IPS-18a (cell line): ENCODE data around the gene ATG7.

Source experiments
- H3K27ac ChIP-seq: one replicate; pipeline ENCODE4 v1.5.1; 2013; ENCODE audit warnings: low read length
- H3K27me3 ChIP-seq: one replicate; pipeline ENCODE4 v1.6.1; 2013; ENCODE audit warnings: mild to moderate bottlenecking, low read length; ENCODE audit not compliant: control insufficient read depth, insufficient read depth
- H3K36me3 ChIP-seq: one replicate; pipeline ENCODE4 v1.6.1; 2013; ENCODE audit warnings: low read depth, low read length; ENCODE audit not compliant: control insufficient read depth
- H3K4me1 ChIP-seq: one replicate; pipeline ENCODE4 v1.6.1; 2013; ENCODE audit warnings: low read depth, low read length; ENCODE audit not compliant: control insufficient read depth
- H3K4me3 ChIP-seq: one replicate; pipeline ENCODE4 v1.5.1; 2013; ENCODE audit warnings: low read length
- H3K9ac ChIP-seq: one replicate; pipeline ENCODE4 v1.6.1; 2013; ENCODE audit warnings: mild to moderate bottlenecking, low read length, moderate library complexity
- H3K9me3 ChIP-seq: one replicate; pipeline ENCODE4 v1.6.1; 2013; ENCODE audit warnings: low read depth, low read length; ENCODE audit not compliant: control insufficient read depth

ATG7 gene

DNA sequence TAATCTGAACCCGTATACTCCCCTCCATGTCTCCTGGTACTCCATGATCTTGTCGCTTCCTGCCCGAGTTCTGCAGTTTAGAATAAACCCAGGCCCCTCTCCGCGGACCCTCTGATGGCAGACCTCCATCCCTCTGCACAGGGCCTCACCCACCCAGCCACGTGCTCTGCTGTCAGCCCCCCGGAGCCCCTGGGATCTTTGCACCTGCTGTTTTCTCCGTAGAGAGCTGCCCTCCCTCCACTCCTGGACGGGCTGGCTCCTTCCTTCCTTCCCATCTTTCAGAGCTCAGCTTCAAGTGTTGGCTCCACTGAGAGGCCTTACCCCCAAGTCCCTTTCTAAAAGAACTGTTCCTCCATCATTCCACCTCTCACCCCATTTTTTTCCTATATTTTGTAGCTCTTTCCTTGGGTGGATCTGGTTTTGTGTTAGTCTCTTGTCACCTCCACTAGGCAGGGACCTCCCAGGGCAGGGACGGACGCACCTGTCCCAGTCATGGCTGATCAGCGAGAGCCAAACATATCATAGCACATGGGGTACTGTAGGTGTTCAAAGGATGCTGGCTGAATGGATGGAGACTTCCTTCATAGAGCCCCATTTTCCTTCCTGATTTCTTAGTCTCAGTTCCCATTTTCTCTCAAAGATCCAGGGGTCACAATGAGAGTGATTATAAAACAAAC is 264.9 kb downstream of the ATG7 start:
- no peaks in the 10 kb centered on the region for H3K36me3 ChIP-seq
- no peak overlapping the region for H3K4me3 ChIP-seq
- H3K27me3 ChIP-seq: no peaks in the 10 kb centered on the region
- H3K27ac ChIP-seq: no peak overlapping the region
- H3K4me1 ChIP-seq: no peaks in the 10 kb centered on the region
- H3K9me3 ChIP-seq: no peaks in the 10 kb centered on the region
- H3K9ac ChIP-seq: no peak overlapping the region

GRCh38 chr3:11538581-11538980 is 266.4 kb downstream of the ATG7 start:
- Histone ChIP-seq H3K36me3 (no peaks in the 10 kb centered on the region), H3K4me1 (no peaks in the 10 kb centered on the region), H3K4me3 (no peak overlapping the region), H3K9ac (no peak overlapping the region), H3K9me3 (no peaks in the 10 kb centered on the region), H3K27ac (no peak overlapping the region), H3K27me3 (no peaks in the 10 kb centered on the region)

DNA sequence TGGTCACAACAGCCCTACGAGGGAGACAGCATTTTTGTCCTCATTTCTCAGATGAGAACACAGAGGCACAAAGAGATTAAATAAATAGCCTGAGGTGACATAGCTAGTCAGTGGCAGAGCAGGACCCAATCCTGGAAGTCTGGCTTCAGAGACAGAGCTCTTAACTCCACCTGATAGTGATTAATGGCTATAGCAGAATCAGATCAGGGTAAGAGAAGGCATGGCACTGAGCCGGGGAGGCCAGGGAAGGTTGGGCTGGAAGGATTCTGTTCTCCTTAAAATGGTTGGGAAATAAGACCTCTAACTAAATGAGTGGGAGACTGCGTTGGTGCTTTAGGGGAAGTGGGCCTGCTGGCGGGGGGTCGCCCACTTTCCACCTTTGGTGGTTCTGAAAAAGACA is 267.0 kb downstream of the ATG7 start:
- H3K9me3 ChIP-seq: no peaks in the 10 kb centered on the region
- no peaks in the 10 kb centered on the region for H3K4me1 ChIP-seq
- H3K27ac ChIP-seq: no peak overlapping the region
- H3K36me3 ChIP-seq: no peaks in the 10 kb centered on the region
- H3K27me3 ChIP-seq: no peaks in the 10 kb centered on the region
- no peak overlapping the region for H3K4me3 ChIP-seq
- no peak overlapping the region for H3K9ac ChIP-seq

- H3K27me3 ChIP-seq: no peaks in the 10 kb centered on the region
- no peak overlapping the region for H3K27ac ChIP-seq
- H3K4me1 ChIP-seq: no peaks in the 10 kb centered on the region
- H3K9ac ChIP-seq: no peak overlapping the region
- no peaks in the 10 kb centered on the region for H3K9me3 ChIP-seq
- H3K4me3 ChIP-seq: no peak overlapping the region
- H3K36me3 ChIP-seq: no peaks in the 10 kb centered on the region
Observed at GRCh38 chr3:11539677-11540076, 267.5 kb downstream of the ATG7 start.

- Histone ChIP-seq H3K4me1 (no peaks in the 10 kb centered on the region), H3K27me3 (no peaks in the 10 kb centered on the region), H3K4me3 (no peak overlapping the region), H3K9me3 (no peaks in the 10 kb centered on the region), H3K9ac (no peak overlapping the region), H3K27ac (no peak overlapping the region), H3K36me3 (no peaks in the 10 kb centered on the region)
Observed at GRCh38 chr3:11541321-11542303, 269.4 kb downstream of the ATG7 start.

DNA sequence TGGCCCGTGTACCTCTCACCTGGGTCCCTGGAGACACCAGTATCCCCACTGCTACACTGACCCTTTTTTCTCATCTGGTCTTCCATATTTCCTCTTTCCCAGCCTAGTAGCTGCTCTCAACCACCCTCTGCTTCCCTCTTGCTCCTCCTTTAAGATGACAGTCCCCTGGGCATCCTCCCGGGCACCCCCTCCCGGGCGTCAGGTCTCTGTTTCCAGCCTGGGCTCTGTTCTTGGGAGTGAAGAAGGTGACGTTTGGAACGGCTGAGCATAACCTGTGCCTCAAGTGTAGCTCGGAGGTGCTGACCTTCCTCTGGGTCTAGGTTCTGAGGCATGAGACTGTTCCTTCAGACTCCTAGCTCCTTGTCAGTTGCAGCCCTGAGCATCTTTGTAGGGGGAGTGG is 270.4 kb downstream of the ATG7 start:
- H3K4me1 ChIP-seq: no peaks in the 10 kb centered on the region
- H3K27ac ChIP-seq: no peak overlapping the region
- H3K9ac ChIP-seq: no peak overlapping the region
- H3K27me3 ChIP-seq: no peaks in the 10 kb centered on the region
- no peaks in the 10 kb centered on the region for H3K9me3 ChIP-seq
- no peaks in the 10 kb centered on the region for H3K36me3 ChIP-seq
- H3K4me3 ChIP-seq: no peak overlapping the region

DNA sequence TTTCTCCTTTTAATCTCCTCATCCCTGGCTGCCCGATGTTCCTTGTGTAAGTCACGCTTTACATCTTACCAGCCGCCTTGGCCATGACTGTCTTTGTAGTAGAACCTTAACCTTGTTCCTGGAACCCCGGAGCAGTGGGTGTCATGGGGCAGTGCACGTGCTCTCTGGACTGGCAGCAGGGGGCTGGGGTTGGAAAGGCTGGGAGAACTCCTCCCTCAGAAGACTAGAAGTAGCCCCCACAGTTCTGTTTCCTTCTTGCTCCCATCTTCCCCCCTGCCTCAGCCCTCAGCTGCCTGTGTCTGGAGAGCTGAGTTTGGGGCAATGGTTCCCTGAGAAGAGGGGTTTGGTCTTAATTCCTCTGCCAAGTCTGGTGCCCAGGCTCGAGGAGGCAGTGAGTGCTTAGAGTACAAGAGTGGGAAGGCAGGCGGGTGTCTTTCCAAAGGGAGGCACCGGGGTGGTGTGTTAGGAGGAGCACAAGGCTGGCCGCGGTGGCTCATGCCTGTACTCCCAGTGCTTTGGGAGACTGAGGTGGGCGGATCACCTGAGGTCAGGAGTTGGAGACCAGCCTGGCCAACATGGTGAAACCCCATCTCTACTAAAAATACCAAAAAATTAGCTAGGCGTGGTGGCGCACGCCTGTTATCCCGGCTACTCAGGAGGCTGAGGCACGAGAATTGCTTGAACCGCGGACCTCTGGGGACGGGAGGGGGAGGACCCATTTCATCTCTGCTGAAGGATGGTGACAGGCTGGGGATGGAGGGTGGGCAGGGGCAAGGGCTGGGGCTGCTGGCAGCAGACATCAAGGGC is 271.1 kb downstream of the ATG7 start:
- Histone ChIP-seq H3K9me3 (no peaks in the 10 kb centered on the region), H3K4me3 (no peak overlapping the region), H3K27ac (no peak overlapping the region), H3K27me3 (no peaks in the 10 kb centered on the region), H3K9ac (no peak overlapping the region), H3K4me1 (no peaks in the 10 kb centered on the region), H3K36me3 (no peaks in the 10 kb centered on the region)

DNA sequence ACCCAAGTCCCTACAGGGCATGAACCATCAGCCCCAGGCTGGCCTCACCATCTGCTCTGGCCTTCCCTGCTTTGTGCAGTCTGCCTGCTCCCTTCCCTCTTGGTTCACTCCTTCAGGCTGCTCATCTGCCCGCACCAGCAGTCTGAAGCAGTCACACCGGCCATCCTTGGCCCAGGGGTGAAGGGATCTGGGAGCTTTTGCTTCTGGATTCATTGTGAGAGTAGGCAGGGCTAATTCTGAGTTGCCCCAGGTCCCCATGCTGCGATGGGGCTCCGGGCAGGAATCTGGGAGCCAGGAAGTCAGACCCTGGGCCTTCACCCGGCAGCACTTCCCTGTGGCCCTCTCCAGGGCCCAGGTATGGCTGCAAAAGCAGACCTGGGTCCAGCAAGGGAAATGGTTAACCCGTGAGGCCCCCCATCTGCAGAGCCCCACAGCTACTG is 271.8 kb downstream of the ATG7 start:
- no peak overlapping the region for H3K4me3 ChIP-seq
- no peaks in the 10 kb centered on the region for H3K9me3 ChIP-seq
- H3K9ac ChIP-seq: no peak overlapping the region
- no peak overlapping the region for H3K27ac ChIP-seq
- no peaks in the 10 kb centered on the region for H3K4me1 ChIP-seq
- H3K36me3 ChIP-seq: no peaks in the 10 kb centered on the region
- H3K27me3 ChIP-seq: no peaks in the 10 kb centered on the region

GRCh38 chr3:11544412-11545181 is 272.4 kb downstream of the ATG7 start:
- Histone ChIP-seq H3K9me3 (no peaks in the 10 kb centered on the region), H3K4me3 (no peak overlapping the region), H3K9ac (no peak overlapping the region), H3K27ac (no peak overlapping the region), H3K27me3 (no peaks in the 10 kb centered on the region), H3K36me3 (no peaks in the 10 kb centered on the region), H3K4me1 (no peaks in the 10 kb centered on the region)

GRCh38 chr3:11545186-11545851 is 273.1 kb downstream of the ATG7 start:
- H3K9me3 ChIP-seq: no peaks in the 10 kb centered on the region

More at GRCh38 chr3:11545186-11545851, 273.1 kb downstream of the ATG7 start:
- no peaks in the 10 kb centered on the region for H3K4me1 ChIP-seq
- H3K36me3 ChIP-seq: no peaks in the 10 kb centered on the region
- no peak overlapping the region for H3K4me3 ChIP-seq
- no peaks in the 10 kb centered on the region for H3K27me3 ChIP-seq
- H3K9ac ChIP-seq: no peak overlapping the region
- H3K27ac ChIP-seq: no peak overlapping the region
